GM23248 (cell line): Measurements from ENCODE around the gene PAQR4. TPM values are rescaled to one million over a fixed set of nuclear protein-coding genes. Genes with fewer than 3 reads are reported as not detected.
A peak's percentile ranks its signal among the peaks of the same experiment; 100 is the strongest.

ENCODE experiments used
- DNase-seq: peaks from one replicate; pipeline ENCODE4 v3.0.0-alpha.2; 2015
- H2AFZ ChIP-seq: fragments of 200-600 bp; sonication (generic); 2 replicates; pipeline ENCODE4 v1.6.1; 2016; ENCODE audit warnings: antibody characterized with exemption
- H3F3A ChIP-seq: fragments of 200-600 bp; sonication (generic); 2 replicates; pipeline ENCODE4 v1.6.1; 2016; ENCODE audit warnings: mild to moderate bottlenecking, antibody characterized with exemption, mixed run types; ENCODE audit not compliant: insufficient read depth
- H3K27ac ChIP-seq: fragments of 200-600 bp; sonication (generic); 2 replicates; pipeline ENCODE4 v1.5.1; 2016; ENCODE audit warnings: mild to moderate bottlenecking
- H3K27me3 ChIP-seq: fragments of 200-600 bp; sonication (generic); replicated peaks from 2 replicates; pipeline ENCODE4 v1.6.1; 2016; ENCODE audit warnings: mild to moderate bottlenecking; ENCODE audit not compliant: insufficient read depth
- H3K36me3 ChIP-seq: fragments of 200-600 bp; sonication (generic); 2 replicates; pipeline ENCODE4 v1.6.1; 2016; ENCODE audit warnings: low read depth, mild to moderate bottlenecking
- H3K4me1 ChIP-seq: fragments of 200-600 bp; sonication (generic); 2 replicates; pipeline ENCODE4 v1.6.1; 2016; ENCODE audit warnings: mild to moderate bottlenecking; ENCODE audit not compliant: insufficient read depth
- H3K4me2 ChIP-seq: fragments of 200-600 bp; sonication (generic); one replicate; pipeline ENCODE4 v1.6.1; 2016; ENCODE audit warnings: mild to moderate bottlenecking; ENCODE audit not compliant: unreplicated experiment
- H3K4me3 ChIP-seq: fragments of 200-600 bp; sonication (generic); 2 replicates; pipeline ENCODE4 v1.5.1; 2016; ENCODE audit warnings: mild to moderate bottlenecking
- H3K79me2 ChIP-seq: fragments of 200-600 bp; sonication (generic); 2 replicates; pipeline ENCODE4 v1.6.1; 2016; ENCODE audit warnings: mild to moderate bottlenecking; ENCODE audit not compliant: insufficient read depth
- H3K9ac ChIP-seq: fragments of 200-600 bp; sonication (generic); 2 replicates; pipeline ENCODE4 v1.6.1; 2016; ENCODE audit warnings: mild to moderate bottlenecking
- H3K9me2 ChIP-seq: fragments of 200-600 bp; sonication (generic); 2 replicates; pipeline ENCODE4 v1.6.1; 2016; ENCODE audit warnings: mixed run types, mild to moderate bottlenecking, moderate library complexity; ENCODE audit not compliant: insufficient read depth
- H3K9me3 ChIP-seq: fragments of 200-600 bp; sonication (generic); one replicate; pipeline ENCODE4 v1.6.1; 2017; ENCODE audit warnings: low read depth
- H4K20me1 ChIP-seq: fragments of 200-600 bp; sonication (generic); 2 replicates; pipeline ENCODE4 v1.6.0; 2016; ENCODE audit not compliant: insufficient read depth
- EZH2 ChIP-seq: fragments of 200-600 bp; sonication (generic); IDR thresholded peaks from 2 replicates; pipeline ENCODE4 v1.6.1; 2018; ENCODE audit warnings: antibody characterized with exemption, mild to moderate bottlenecking; ENCODE audit not compliant: insufficient read depth, poor library complexity, severe bottlenecking
- EZH2phosphoT487 ChIP-seq: fragments of 200-600 bp; sonication (generic); IDR thresholded peaks from 2 replicates; pipeline ENCODE4 v1.6.1; 2018; ENCODE audit warnings: antibody characterized with exemption, moderate library complexity, mild to moderate bottlenecking, low read depth; ENCODE audit not compliant: insufficient read depth
- WGBS, 2 experiments: methylation state at CpG; one replicate each; pipeline ENCODE4 v1.1.6; 2015 to 2017; ENCODE audit warnings: low lambda C conversion rate in 2 of 2, low coverage in 1 of 2; ENCODE audit errors: missing lambda C conversion rate in 2 of 2; 5-methylcytosine and 5-hydroxymethylcytosine counted together
- in situ Hi-C: fragments of 300-500 bp; cut with MboI; formaldehyde crosslinking; loops from 2 replicates; pipeline ENCODE4 v1.15.0; 2020
- polyA plus RNA-seq: library from polyadenylated mRNA; unstranded; fragments of >200 nt; fragmentation: Nextera tagmentation; extraction: Ambion mirVana; gene quantifications from 2 replicates; pipeline ENCODE4 v1.2.1, GENCODE V29; 2016
- total RNA-seq: library from RNA; depleted of rRNA; stranded (reverse); fragments of >200 nt; shearing (Covaris generic); gene quantifications from 2 replicates; pipeline ENCODE4 v1.2.3, GENCODE V29; 2014

PAQR4 gene
- total and polyA plus RNA-seq, 2 experiments from 2014 or later, result 5.1 to 7.7 TPM

GRCh38 chr16:3004781-3005284, 35.7 kb downstream of the PAQR4 start:
- H3K4me1 ChIP-seq, result no peaks in the 10 kb centered on the region
- H3K9me2 ChIP-seq, result no peaks in the 10 kb centered on the region
- no peak overlapping the region for H2AFZ ChIP-seq
- no peak overlapping the region for H3K9ac ChIP-seq
- no peaks in the 10 kb centered on the region for H3K9me3 ChIP-seq
- TF ChIP-seq EZH2 (no peak), EZH2phosphoT487 (no peak)
- H3K4me3 ChIP-seq, result peak overlapping the region; percentile 54; the same call in 1 of the 2 replicates
- H3K27me3 ChIP-seq, result no peaks in the 10 kb centered on the region
- in situ Hi-C loops, result no loop called here
- no peaks in the 10 kb centered on the region for H3K79me2 ChIP-seq
- no peak overlapping the region for H3K4me2 ChIP-seq
- H3K36me3 ChIP-seq, result no peaks in the 10 kb centered on the region
- WGBS, 2 experiments, result 14 to 18% methylated on average over 21 to 25 of the region's 25 CpGs
- no peaks in the 10 kb centered on the region for H3F3A ChIP-seq
- DNase-seq, result no peak
- H4K20me1 ChIP-seq, result no peaks in the 10 kb centered on the region
- no peak overlapping the region for H3K27ac ChIP-seq

- no peak for DNase-seq
- Histone ChIP-seq H4K20me1 (no peaks in the 10 kb centered on the region), H3K4me3 (no peak overlapping the region), H3K79me2 (no peaks in the 10 kb centered on the region), H3K27ac (no peak overlapping the region), H3K9me2 (no peaks in the 10 kb centered on the region), H3K9me3 (no peaks in the 10 kb centered on the region), H3K4me2 (no peak overlapping the region), H3K36me3 (no peaks in the 10 kb centered on the region), H3F3A (no peaks in the 10 kb centered on the region), H3K27me3 (peaks cover 9% of the 10 kb centered on the region; the same call in 1 of the 2 replicates), H3K9ac (no peak overlapping the region), H2AFZ (no peak overlapping the region), H3K4me1 (no peaks in the 10 kb centered on the region)
- in situ Hi-C loops, result no loop called here
- 62 to 64% methylated on average over 13 of the region's 13 CpGs for WGBS, 2 experiments
- TF ChIP-seq EZH2phosphoT487 (no peak), EZH2 (no peak)
Observed at GRCh38 chr16:3007059-3007956, 38.2 kb downstream of the PAQR4 start.

- Histone ChIP-seq H3F3A (no peaks in the 10 kb centered on the region), H3K4me2 (no peak overlapping the region)
- TF ChIP-seq EZH2, result no peak
- no peak for TF ChIP-seq EZH2phosphoT487
Observed at GRCh38 chr16:3007957-3008689, 39.0 kb downstream of the PAQR4 start.

GRCh38 chr16:3008690-3009037, 39.5 kb downstream of the PAQR4 start:
- 56 to 59% methylated on average over 4 of the region's 4 CpGs for WGBS, 2 experiments
- no peaks in the 10 kb centered on the region for H4K20me1 ChIP-seq
- H3K4me2 ChIP-seq, result no peak overlapping the region
- H3F3A ChIP-seq, result no peaks in the 10 kb centered on the region
- no peaks in the 10 kb centered on the region for H3K79me2 ChIP-seq
- DNase-seq, result no peak
- H3K4me3 ChIP-seq, result no peak overlapping the region
- in situ Hi-C loops, result no loop called here
- no peak overlapping the region for H3K27ac ChIP-seq
- TF ChIP-seq EZH2phosphoT487, result no peak
- TF ChIP-seq EZH2, result no peak
- peaks cover 6% of the 10 kb centered on the region; the same call in 1 of the 2 replicates for H3K4me1 ChIP-seq
- no peak overlapping the region for H3K9ac ChIP-seq
- no peaks in the 10 kb centered on the region for H3K36me3 ChIP-seq
- H3K9me3 ChIP-seq, result no peaks in the 10 kb centered on the region
- no peak overlapping the region for H2AFZ ChIP-seq
- no peaks in the 10 kb centered on the region for H3K9me2 ChIP-seq
- H3K27me3 ChIP-seq, result peaks cover 13% of the 10 kb centered on the region; the same call in 1 of the 2 replicates

More at GRCh38 chr16:3007957-3008689, 39.0 kb downstream of the PAQR4 start:
- Histone ChIP-seq H3K4me1 (peaks cover 2% of the 10 kb centered on the region; the same call in 1 of the 2 replicates), H3K4me3 (no peak overlapping the region), H2AFZ (peak overlapping the region; percentile 53; the same call in 1 of the 2 replicates), H3K9me2 (no peaks in the 10 kb centered on the region), H3K27ac (no peak overlapping the region), H3K36me3 (no peaks in the 10 kb centered on the region), H3K9ac (no peak overlapping the region), H3K27me3 (peaks cover 11% of the 10 kb centered on the region; the same call in 1 of the 2 replicates), H3K79me2 (no peaks in the 10 kb centered on the region), H3K9me3 (no peaks in the 10 kb centered on the region), H4K20me1 (no peaks in the 10 kb centered on the region)
- in situ Hi-C loops, result no loop called here
- WGBS, 2 experiments, result 17% methylated on average over 17 of the region's 17 CpGs
- no peak for DNase-seq
